ES-I3 (cell line): Measurements from ENCODE around the gene POM121L2.
A peak's percentile ranks its signal among the peaks of the same experiment; 100 is the strongest.

Experiments
- H3K36me3 ChIP-seq: 2 replicates; pipeline ENCODE4 v1.6.1; 2013; ENCODE audit warnings: mild to moderate bottlenecking, low read length, control low read depth, moderate library complexity; ENCODE audit not compliant: insufficient read depth
- H3K4me1 ChIP-seq: 2 replicates; pipeline ENCODE4 v1.6.1; 2013; ENCODE audit warnings: mild to moderate bottlenecking, control low read depth, low read length; ENCODE audit not compliant: insufficient read depth
- H3K9ac ChIP-seq: 2 replicates; pipeline ENCODE4 v1.6.1; 2013; ENCODE audit warnings: low read depth, mild to moderate bottlenecking, low read length, moderate library complexity
- H3K9me3 ChIP-seq: 2 replicates; pipeline ENCODE4 v1.6.1; 2013; ENCODE audit warnings: mild to moderate bottlenecking, low read length, moderate library complexity; ENCODE audit not compliant: control insufficient read depth, insufficient read depth

The POM121L2 gene

GRCh38 chr6:27312146-27312949 is at the start of gene POM121L2:
TSS of gene POM121L2 (minus strand) at chr6:27312273. CDS start at chr6:27312170, 103 bp downstream.
- Histone ChIP-seq H3K4me1 (no peaks in the 10 kb centered on the region), H3K9me3 (no peaks in the 10 kb centered on the region; the same call in 1 of the 2 replicates), H3K36me3 (no peaks in the 10 kb centered on the region), H3K9ac (peak within 1 kb of the TSS; percentile 71)

GRCh38 chr6:27359231-27359630 is 47.2 kb upstream of the POM121L2 start:
- Histone ChIP-seq H3K9ac (no peak overlapping the region), H3K4me1 (no peaks in the 10 kb centered on the region), H3K9me3 (peaks cover 25% of the 10 kb centered on the region), H3K36me3 (peaks cover 6% of the 10 kb centered on the region; the same call in 1 of the 2 replicates)

- H3K36me3 ChIP-seq, result peaks cover 6% of the 10 kb centered on the region; the same call in 1 of the 2 replicates
- no peaks in the 10 kb centered on the region for H3K4me1 ChIP-seq
- peaks cover 25% of the 10 kb centered on the region for H3K9me3 ChIP-seq
- no peak overlapping the region for H3K9ac ChIP-seq
Measured at GRCh38 chr6:27358786-27359185, 46.7 kb upstream of the POM121L2 start.

GRCh38 chr6:27352850-27353249 is 40.8 kb upstream of the POM121L2 start:
- H3K4me1 ChIP-seq, result no peaks in the 10 kb centered on the region
- no peak overlapping the region for H3K9ac ChIP-seq
- no peaks in the 10 kb centered on the region for H3K36me3 ChIP-seq
- 0 out of 2 replicates have a peak, but pooled peaks cover 4% of the 10 kb centered on the region for H3K9me3 ChIP-seq

GRCh38 chr6:27334141-27334540 is 22.1 kb upstream of the POM121L2 start:
- H3K36me3 ChIP-seq, result no peaks in the 10 kb centered on the region
- H3K9ac ChIP-seq, result peak overlapping the region; percentile 71; the same call in 1 of the 2 replicates
- H3K4me1 ChIP-seq, result no peaks in the 10 kb centered on the region
- H3K9me3 ChIP-seq, result no peaks in the 10 kb centered on the region

GRCh38 chr6:27333642-27334040 is 21.6 kb upstream of the POM121L2 start:
- H3K4me1 ChIP-seq, result no peaks in the 10 kb centered on the region
- no peaks in the 10 kb centered on the region for H3K36me3 ChIP-seq
- H3K9ac ChIP-seq, result peak overlapping the region; percentile 71; the same call in 1 of the 2 replicates
- H3K9me3 ChIP-seq, result no peaks in the 10 kb centered on the region

- H3K9me3 ChIP-seq, result no peaks in the 10 kb centered on the region
- H3K36me3 ChIP-seq, result no peaks in the 10 kb centered on the region
- H3K4me1 ChIP-seq, result no peaks in the 10 kb centered on the region
- H3K9ac ChIP-seq, result peak overlapping the region; percentile 71
Measured at GRCh38 chr6:27332692-27333641, 20.9 kb upstream of the POM121L2 start.

GRCh38 chr6:27327023-27327738 is 15.1 kb upstream of the POM121L2 start:
- Histone ChIP-seq H3K9me3 (no peaks in the 10 kb centered on the region), H3K36me3 (no peaks in the 10 kb centered on the region), H3K9ac (no peak overlapping the region), H3K4me1 (no peaks in the 10 kb centered on the region)

GRCh38 chr6:27321901-27322300 is 9.8 kb upstream of the POM121L2 start:
- H3K9me3 ChIP-seq, result no peaks in the 10 kb centered on the region
- no peaks in the 10 kb centered on the region for H3K4me1 ChIP-seq
- H3K9ac ChIP-seq, result no peak overlapping the region
- no peaks in the 10 kb centered on the region for H3K36me3 ChIP-seq

- Histone ChIP-seq H3K4me1 (no peaks in the 10 kb centered on the region), H3K9ac (no peak overlapping the region), H3K36me3 (no peaks in the 10 kb centered on the region), H3K9me3 (no peaks in the 10 kb centered on the region)
Measured at GRCh38 chr6:27321370-27321769, 9.3 kb upstream of the POM121L2 start.

- no peak overlapping the region for H3K9ac ChIP-seq
- no peaks in the 10 kb centered on the region for H3K36me3 ChIP-seq
- no peaks in the 10 kb centered on the region for H3K9me3 ChIP-seq
- H3K4me1 ChIP-seq, result no peaks in the 10 kb centered on the region
Measured at GRCh38 chr6:27318973-27319372, 6.9 kb upstream of the POM121L2 start.

GRCh38 chr6:27314046-27314445 is 2.0 kb upstream of the POM121L2 start:
- Histone ChIP-seq H3K4me1 (no peaks in the 10 kb centered on the region), H3K9me3 (no peaks in the 10 kb centered on the region; the same call in 1 of the 2 replicates)

GRCh38 chr6:27312950-27313271 is 838 bp upstream of the POM121L2 start:
- Histone ChIP-seq H3K9me3 (no peaks in the 10 kb centered on the region; the same call in 1 of the 2 replicates), H3K4me1 (no peaks in the 10 kb centered on the region), H3K9ac (peak overlapping the region; percentile 71; the same call in 1 of the 2 replicates), H3K36me3 (no peaks in the 10 kb centered on the region)

More at GRCh38 chr6:27314046-27314445, 2.0 kb upstream of the POM121L2 start:
- no peaks in the 10 kb centered on the region for H3K36me3 ChIP-seq
- H3K9ac ChIP-seq, result no peak overlapping the region

- Histone ChIP-seq H3K9ac (peak overlapping the region; percentile 71), H3K4me1 (no peaks in the 10 kb centered on the region), H3K9me3 (no peaks in the 10 kb centered on the region; the same call in 1 of the 2 replicates), H3K36me3 (no peaks in the 10 kb centered on the region)
Measured at GRCh38 chr6:27311806-27312145, 297 bp downstream of the POM121L2 start.
